ENCODE measurements around the gene GPC6.
"Not testable (repeated sequence)": the region's sequence is repeated elsewhere in the genome, so short reads cannot be mapped to it uniquely, and the experiment has no call there.

The GPC6 gene

DNA sequence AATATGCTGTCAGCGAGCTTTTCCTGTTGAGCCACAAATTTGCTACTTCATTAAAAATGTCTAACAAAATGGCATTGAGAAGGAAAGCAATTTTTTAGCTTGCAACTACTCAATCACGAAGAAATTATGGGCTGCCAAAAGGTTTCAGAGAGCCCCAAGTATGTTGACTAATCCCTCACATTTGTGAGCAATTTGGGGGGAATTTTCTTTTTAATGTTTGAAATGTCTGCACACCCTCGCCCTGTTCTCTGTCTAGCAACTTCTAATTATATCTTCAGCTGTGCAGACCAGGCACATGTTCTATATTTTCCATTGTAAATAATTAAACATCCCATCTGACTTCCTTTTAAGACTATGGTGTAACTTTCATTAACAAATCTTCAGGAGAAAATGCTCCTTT lies 1060.0 kb downstream of the GPC6 start:
- no peak for DNase-seq

DNA sequence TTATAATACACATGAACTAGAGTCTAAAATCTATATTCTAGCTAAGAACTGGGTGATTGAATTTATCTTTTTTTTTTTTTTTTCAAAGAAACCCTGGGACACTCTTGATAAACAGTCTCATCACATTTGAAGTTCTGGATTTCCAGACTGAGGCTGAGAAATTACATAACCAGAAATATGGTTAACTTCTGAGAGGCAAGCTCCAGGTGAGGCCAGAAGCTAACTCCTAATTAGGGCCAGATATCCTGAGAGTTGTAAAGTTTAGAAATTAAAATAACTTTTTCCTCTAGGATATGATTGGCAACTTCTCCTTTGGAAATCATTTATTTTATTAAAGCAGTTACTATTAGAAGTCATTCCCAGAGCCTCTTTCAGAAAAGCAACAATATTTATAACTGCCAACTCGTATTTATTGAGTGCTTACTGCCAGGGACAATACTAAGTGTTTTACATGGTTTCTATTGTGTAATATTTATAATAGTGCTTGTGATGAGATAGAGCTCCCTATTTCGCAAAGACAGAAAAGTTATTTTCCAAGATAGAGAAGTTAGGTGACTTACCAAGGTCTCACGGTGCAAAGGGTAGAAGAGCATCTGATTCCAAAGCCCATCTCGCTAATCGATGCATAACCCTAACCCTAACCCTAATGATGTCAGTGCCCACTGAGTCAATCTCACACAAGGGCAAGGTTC lies 1065.2 kb downstream of the GPC6 start:
- DNase-seq: no peak

DNA sequence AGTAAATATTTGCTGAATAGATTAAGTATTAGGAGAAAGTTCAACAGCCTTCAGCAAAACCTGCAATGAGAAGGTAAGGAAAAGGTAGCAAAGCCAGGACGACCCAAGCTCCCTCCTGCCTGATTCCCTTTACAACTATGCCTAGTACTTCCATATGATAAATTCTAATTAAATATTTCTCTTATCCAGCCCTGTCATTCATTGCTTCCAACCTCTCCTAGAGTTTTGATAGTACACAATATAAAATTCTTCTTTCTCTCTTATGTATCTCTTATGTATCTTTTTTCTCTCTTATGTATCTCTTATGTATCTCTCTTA lies 1065.7 kb downstream of the GPC6 start:
- DNase-seq: no peak

DNA sequence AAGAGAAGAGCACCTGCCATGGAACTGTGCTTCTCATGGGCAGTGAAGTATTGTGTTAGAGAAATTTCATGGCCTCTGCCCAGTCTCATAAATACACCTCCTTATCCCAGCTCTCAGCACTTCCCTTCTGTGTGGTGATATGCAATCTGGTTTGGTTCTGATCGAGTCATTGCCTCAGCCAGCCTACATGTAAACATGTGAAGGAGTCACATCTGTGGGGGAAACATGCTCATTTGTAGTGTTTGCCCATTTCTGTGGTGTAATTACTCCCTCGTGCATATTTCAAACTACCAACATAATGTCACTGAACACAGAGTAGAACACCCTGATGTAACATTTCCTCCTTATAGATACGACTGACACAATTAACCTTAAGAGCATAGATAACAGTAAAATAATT lies 1069.9 kb downstream of the GPC6 start:
- DNase-seq: no peak

DNA sequence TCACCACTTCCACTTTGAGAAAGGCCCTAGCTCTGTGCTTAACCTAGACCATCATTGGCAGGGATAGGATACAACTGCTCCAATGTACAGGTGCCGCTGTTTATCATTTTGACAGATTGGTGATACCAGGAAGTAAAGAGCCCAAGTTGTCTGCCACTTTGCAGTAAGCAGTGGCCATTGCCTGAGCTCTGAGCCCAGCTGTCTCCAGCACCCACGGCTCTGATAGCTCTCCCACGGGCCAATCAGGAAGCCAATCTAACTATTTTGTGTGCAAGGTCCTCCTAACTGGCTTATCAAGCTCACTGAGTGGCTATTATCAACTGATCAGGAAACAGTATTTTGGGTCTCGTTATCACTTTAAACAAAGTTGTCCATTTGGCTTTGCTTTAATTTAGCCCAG lies 1071.7 kb downstream of the GPC6 start:
- no peak for DNase-seq

DNA sequence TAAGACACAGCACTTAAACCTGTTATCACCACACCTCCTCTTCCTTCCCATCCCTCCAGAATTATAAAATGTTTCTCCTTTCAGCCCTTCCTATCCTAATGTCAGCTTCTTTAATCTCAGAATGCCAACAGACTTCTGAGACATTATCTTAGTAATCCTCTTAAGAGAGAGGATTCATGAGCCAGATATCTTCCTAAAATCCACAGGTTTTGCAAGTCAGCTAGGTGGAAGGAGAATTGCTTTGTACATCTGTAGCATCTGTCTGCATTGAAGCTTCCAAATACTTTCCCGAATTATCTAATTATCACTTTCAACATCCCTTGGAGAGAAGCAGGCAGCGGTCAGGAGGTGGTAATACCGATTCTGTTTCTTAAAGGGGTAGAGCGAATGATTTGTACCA lies 1073.8 kb downstream of the GPC6 start:
- no peak for DNase-seq

DNA sequence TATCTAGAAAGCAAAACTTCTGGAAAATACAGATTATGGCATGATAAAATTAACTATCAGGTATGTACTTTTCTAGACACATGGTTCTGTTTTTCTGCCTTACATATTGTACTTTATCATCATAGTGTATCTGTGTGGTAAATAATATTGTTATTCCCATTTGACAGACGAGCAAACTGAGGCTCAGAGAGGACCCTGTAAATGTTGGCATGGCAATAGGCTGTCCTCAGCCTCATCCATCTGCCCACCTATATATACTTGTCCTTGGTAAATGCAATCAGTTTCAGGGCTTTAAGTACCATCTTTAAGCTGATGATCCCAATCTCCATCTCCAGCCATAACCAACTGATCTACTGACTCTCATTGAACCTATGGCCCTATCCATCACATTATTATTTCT lies 1074.9 kb downstream of the GPC6 start:
- no peak for DNase-seq

DNA sequence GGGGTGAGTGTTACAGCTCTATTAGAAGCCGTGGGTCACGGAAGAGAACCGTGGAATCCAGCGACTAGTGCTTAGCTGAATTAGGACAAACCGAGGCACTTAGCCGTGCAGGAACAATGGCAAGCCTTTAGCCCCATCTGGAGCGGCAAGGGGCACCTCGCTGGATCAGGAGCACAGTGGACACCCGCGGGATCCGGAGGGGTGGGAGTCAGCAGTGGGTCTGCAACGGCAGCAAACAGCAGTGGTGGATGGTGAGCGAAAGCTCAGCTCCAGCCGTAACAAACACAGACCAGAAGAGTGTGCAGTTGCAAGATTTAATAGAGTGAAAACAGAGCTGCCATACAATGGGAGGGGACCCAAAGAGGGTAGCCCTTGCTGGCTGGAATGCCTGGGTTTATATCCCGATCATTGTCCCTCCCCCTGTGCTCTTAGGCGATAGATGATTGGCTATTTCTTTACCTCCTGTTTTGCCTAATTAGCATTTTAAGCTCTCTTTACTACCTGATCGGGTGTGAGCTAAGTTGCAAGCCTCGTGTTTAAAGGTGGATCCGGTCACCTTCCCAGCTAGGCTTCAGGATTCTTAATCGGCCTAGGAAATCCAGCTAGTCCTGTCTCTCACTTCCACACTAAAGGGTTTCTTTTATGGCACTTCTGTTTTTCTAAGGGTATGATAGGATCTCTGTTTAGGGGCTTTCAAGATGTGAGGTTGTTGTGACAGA lies 1076.4 kb downstream of the GPC6 start:
- not testable (repeated sequence) for DNase-seq

DNA sequence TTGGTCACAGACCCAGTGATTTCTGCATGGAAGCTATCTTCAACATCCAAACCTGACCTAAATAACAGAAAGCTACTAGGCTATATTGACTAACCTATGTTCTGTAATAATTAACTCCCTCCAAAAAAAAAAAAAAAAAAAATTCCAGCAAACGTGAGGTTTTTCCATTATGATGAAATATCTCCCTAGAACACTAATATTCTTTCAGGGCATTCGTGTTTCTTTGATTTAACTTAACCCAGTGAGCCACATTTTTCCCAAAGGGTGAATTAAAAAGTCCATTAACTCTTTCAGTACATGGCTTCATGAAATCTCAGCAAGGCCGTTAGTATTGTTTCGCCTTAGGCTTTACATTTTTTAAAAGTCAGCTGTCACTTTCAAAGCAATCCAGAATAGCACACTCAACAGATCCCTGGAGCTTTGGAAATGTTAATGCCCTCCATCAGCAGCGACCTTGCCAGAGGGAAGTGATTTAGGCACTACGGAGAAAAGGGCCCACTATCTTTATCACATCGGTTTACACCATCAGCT lies 1077.1 kb downstream of the GPC6 start:
- no peak for DNase-seq

DNA sequence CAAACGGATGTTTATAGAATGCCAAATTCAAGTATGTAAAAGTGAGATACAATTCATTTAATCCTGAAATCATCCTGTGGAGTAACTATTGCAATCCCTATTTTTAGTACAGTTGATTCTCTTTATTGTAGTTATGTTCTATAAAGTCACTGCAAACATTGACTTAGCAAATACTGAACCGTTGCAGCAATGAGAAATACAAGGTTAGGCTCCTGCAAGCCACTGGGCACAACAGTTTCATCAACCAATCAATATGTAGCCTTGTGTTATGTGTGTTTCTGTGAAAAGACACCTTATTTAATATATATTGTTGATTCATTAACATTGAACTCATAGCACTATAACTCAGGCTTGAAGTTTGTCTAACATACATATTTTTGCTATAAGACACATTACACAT lies 1078.4 kb downstream of the GPC6 start:
- no peak for DNase-seq

DNA sequence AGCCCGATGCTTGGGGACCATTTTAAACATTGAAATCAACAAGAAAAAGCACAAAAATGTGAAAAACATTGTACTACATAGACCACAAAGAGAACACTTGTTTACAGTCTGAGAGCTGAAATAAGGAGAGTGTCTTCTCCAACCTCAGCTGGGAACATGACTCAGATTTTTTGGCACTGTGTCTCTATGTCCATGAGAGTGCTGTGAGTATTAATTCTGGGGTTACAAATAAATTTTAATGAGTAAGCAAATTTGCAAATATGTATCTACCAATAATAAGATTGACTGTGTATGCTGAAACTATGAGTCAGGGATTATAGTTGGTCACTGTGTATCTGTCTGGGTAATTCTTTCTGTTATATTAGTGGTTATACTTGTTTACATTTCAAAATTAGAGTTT lies 1078.9 kb downstream of the GPC6 start:
- DNase-seq: no peak

DNA sequence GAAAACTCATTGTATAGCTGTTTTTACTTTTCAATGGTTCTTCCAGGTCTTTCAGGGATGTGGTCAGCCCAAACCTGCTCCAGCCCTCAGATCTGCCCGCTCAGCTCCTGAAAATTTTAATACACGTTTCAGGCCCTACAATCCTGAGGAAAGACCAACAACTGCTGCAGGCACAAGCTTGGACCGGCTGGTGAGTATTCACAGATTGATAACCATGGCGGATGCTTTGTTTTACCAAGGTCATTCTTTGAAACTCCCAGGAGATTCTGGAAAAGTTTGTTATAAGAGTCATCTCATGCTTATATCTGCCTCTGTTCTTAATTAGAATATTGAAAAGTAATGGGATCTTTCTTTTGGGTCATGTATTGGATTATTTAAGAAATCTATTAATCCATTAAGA lies 1079.3 kb downstream of the GPC6 start:
- DNase-seq: no peak

DNA sequence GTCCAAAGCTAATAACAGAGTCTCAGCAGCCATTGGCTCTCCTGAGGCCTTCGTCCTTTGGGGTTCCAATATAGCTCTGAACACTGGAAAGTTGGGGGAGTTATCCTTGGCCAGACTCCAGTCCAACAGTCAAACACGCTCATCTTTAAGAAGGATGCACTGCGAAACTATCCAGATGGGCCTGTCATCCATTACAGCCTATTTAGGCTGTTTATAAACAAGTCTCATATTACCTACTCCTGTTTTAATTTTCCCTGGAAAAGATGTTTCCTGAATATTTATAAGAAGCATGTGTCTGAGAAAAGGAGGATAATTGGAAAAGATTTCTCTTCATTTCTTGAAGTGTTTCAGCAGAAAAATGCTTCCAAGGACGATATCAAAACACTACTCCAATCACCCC lies 1082.2 kb downstream of the GPC6 start:
- no peak for DNase-seq

DNA sequence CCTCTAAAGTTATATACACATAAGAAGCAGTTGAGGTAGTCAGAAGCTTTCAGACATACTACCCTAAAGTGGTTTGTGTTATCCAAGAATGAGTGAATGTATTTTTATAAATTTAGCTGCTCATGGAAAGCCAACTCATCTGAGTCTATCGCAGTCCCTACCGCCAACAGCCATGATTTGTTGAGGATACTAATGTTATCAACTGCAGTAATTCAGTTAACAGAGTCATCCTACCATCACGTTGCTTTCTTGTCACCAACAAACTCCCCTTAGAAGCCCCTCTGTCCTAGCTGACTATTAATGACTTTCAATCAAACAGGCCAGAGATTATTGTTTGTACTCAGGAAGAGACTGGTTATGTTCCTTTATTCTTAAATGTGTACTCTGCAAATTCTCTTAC lies 1083.0 kb downstream of the GPC6 start:
- no peak for DNase-seq

DNA sequence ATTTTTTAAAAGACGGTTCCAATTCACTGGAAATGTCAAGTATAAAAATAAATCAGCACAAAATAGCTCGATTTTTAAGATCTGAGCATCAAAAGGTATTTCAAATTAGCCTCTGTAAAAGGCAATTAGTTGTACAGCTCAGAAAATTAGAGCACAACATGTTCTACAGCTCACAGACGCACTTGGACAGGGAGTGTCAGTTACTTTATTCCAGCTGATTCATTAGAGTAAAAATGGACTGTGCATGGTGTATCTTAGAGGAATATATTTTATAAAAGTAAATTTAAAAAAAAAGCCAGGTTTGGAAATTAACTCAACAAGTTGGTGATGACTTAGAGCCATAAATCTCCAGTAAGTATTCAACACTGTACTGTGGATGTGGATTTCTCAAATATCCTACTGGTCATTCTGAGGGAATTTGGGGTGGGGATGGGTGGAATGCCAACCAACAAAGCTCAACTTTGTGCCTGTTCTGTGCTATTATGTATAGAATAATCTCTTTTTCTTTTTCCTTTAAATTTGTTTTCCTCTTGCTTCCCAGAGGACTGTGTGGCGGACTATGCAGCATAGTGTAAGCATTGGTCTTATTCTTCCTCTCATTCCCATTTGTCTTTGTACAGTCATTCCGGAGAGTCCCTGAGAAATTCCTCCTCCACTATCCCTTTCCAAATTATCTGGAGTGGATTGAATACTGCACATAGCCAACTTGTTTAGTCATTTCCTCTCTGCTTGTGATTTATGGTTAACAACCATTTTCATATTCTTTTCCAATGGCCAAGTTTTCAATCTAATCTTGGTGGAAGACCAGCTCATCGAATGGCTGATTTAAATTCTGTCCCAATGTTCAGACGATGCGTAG lies 1083.6 kb downstream of the GPC6 start:
- DNase-seq: no peak

DNA sequence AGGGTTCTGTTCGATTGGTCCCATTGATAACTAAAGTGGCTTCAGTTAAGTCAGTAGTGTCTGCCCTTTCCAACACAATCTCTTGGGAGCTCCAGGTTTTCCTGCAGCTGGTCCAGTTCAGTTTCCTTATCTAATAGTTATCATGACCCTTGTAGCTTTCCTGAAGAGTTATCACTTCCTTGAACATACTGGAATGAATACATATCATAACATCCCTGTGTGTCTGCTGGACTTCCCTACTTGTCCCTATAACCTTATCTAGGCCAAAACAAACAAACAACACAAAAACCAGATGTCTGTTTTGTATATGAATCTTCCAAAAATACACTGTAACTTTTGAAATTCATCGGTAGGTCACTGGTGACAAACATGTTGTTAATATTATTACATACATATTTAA lies 1085.3 kb downstream of the GPC6 start:
- DNase-seq: no peak

DNA sequence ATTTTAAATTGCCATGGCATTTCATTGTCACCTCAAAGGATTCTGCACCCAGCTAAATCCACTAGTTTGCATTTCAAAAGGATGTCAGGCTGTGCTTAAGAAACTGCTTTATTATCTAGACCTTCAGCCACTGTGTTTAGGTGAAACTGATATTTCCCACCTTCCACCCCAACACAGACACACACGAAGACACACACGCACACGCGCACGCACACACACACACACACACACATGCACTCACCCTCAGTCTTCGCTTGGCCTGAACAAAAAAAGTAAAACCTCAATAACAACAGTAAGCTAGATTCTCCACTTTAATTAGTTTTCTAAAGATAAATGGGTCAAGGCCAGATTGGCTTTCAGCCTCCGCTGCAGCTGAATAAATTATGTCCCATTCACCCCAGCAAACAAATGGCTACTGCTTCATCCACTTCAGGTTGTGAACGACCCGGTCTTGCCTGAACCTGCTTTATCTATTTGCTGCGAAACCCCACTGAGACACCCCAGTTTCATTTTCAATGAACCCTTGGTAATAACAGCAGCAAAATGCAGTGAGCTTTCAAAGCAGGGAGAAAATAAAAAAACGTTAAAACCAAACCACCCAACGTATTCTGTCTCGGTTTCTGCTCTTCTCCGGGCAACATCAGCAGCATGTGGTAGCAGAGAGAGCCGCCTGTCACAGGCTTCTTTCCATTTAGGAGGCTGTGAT lies 1086.1 kb downstream of the GPC6 start:
- DNase-seq: no peak

DNA sequence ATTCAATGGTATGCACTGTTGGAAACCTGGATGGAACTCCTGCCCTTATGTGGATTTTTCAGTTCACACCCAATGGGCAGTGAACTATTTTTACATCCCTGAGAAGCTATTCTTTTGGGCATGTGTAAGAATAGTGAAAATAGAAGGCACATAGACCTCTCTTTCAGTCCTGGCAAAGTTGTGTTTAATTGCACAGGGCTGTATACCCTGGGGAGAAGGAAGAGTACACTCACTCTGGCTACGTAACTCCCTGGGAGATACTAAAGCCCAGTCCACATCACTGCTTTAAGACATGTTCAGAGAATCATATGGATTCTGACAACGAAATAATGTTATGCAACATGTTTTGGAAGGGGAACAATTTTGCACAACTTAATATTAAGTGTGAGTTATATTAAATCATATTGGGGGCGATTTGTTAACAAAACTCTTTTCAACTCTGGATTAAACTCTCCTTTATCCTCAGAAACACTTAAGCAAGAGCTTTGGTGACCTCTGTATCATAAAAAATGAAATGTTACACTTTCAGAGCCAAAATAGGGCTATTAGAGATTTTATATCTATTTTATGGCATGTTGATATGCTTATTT lies 1086.8 kb downstream of the GPC6 start:
- DNase-seq: no peak

DNA sequence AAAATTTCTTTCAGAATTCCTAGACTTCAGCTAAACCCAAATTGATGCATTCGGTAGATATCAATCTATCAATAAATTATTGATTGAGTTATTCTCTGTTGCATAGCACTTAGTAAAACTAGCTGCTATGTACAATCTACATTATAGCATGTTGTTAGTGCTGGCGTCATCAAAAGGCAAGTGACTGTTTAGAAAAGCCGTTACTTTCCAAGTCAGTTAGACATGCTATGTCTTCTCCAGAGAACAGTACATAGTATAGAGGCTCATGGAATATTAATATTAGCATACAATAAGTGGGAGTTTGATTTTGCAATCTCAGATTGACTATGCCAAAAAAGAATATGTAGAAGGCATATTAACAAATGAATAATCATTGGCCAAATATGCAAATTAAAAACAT lies 1087.3 kb downstream of the GPC6 start:
- no peak for DNase-seq

DNA sequence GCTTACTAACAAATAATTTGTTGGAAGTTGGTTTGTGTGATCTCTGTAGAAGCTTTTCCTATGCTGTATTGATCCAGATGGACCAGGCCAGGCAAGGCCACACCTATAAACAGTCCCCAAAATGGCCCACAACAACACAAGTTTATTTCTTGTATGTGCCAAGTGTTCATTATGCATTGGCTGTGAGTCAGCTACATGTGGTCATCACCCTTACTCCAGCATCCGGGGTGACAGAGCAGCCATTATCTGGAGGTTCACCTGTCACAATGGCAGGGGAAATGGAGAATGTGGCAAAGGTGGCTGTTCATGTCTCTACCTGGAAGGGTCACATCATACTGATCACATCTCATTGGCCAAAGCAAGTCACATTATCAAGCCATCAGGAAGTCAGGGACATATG lies 1088.6 kb downstream of the GPC6 start:
- no peak for DNase-seq

DNA sequence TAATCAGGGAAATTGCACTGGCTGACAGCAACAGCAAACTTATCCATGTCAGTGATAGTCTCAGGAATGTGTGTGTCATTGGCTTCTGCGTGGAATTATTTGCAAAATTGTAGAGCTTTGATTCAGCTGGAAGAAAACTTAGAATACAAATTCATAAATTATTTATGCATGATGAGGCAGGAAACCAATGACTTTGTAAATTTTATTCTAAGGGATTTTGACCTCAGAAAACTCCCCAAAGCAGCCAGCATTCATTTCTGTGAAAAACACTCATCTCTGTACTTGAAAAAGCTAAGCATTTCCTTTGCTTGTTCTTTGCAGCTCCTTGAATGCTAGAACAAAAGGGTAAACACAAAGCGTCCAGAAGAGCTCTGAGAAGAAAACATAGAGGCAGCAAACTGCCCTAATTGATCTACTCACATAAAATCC lies 1090.5 kb downstream of the GPC6 start:
- DNase-seq: no peak

DNA sequence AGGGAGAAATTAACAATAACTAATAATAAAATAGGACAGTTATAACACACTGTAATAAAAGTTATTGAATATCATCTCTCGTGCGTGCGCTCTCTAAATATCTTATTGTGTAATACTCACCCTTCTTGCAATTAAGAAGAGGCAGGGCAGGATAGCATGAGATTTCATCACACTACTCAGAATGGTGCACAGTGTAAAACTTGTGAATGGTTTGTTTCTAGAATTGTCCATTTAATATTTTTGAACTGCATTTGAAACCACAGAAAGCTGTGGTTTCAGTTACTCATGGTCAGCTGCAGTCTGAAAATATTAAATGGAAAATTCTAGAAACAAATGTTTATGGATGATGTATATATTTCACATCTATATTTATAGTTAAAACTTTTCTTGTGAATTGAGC lies 1091.8 kb downstream of the GPC6 start:
- no peak for DNase-seq

DNA sequence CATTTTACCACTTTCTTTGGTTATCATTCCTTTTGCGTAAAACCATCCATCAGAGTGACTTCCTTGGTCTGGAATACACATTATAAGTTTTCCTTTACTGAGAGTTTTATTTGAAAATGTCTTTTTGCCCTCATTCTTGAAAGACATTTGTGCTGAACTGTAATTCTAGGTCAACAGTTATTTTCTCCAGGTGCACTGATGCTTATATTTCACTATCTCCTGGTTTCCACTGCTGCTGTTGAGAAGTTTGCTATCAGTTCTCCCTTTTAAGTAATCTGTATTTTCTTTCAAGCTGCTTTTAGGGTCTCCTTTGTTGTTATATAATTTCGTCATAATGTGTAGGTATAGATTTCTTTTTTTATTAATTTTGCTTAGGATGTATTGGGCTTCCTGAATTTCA lies 1092.9 kb downstream of the GPC6 start:
- no peak for DNase-seq

Measured in AML-193 (cell line).